Lung (tissue), 12 donors: ENCODE data around the gene COX6A2. TPM values are rescaled to one million over a fixed set of nuclear protein-coding genes. Genes with fewer than 3 reads are reported as not detected.

Experiments
- ATAC-seq: fragments of 200-7000 bp; cut with Tn5 transposase; one replicate; pipeline ENCODE4 v1.9.1; 2020; ENCODE audit warnings: moderate number of reproducible peaks; ENCODE audit not compliant: insufficient read depth, low FRiP score
- DNase-seq, 3 donors: peaks; one replicate each; pipeline ENCODE4 v3.0.0-alpha.2; 2013 to 2017
- H3K27ac ChIP-seq, 2 donors: one replicate each; pipeline ENCODE4 v1.5.1; 2013; ENCODE audit warnings: mild to moderate bottlenecking in 2 of 2, moderate library complexity in 2 of 2, control low read depth in 1 of 2, inconsistent platforms in 1 of 2, low read depth in 1 of 2, low read length in 1 of 2
- H3K27me3 ChIP-seq, 3 donors: one replicate each; pipeline ENCODE4 v1.5.1; 2013; ENCODE audit warnings: low read length in 2 of 3; ENCODE audit not compliant: control insufficient read depth in 3 of 3, insufficient read depth in 3 of 3
- H3K36me3 ChIP-seq, 4 donors: one replicate each; pipeline ENCODE4 v1.5.1; 2013; ENCODE audit warnings: low read length in 4 of 4, mild to moderate bottlenecking in 1 of 4, moderate library complexity in 1 of 4; ENCODE audit not compliant: control insufficient read depth in 4 of 4, insufficient read depth in 4 of 4
- H3K4me1 ChIP-seq, 5 donors: one replicate each; pipeline ENCODE4 v1.5.1; 2013; ENCODE audit warnings: low read length in 5 of 5, mild to moderate bottlenecking in 2 of 5, moderate library complexity in 1 of 5; ENCODE audit not compliant: control insufficient read depth in 5 of 5, insufficient read depth in 5 of 5
- H3K4me3 ChIP-seq: one replicate; pipeline ENCODE4 v1.5.1; 2013; ENCODE audit warnings: mild to moderate bottlenecking, control low read depth, moderate library complexity
- H3K9ac ChIP-seq, 2 donors: one replicate each; pipeline ENCODE4 v1.5.1; 2013; ENCODE audit warnings: low read length in 2 of 2, control low read depth in 1 of 2; ENCODE audit not compliant: insufficient read depth in 1 of 2
- H3K9me3 ChIP-seq, 4 donors: one replicate each; pipeline ENCODE4 v1.5.1; 2013; ENCODE audit warnings: low read length in 3 of 4, mild to moderate bottlenecking in 1 of 4, moderate library complexity in 1 of 4; ENCODE audit not compliant: control insufficient read depth in 4 of 4, insufficient read depth in 3 of 4
- WGBS, 2 donors: extraction: QIAGEN DNeasy Blood & Tissue Kit; methylation state at CpG; one replicate each; pipeline ENCODE4 v1.1.7; 2013; 5-methylcytosine and 5-hydroxymethylcytosine counted together
- polyA plus RNA-seq, 2 donors: library from polyadenylated mRNA; stranded (reverse); fragments of 200-250 nt; gene quantifications; one replicate each; pipeline ENCODE4 v1.2.1, GENCODE V29; 2013
- total RNA-seq, 2 donors: library from RNA; depleted of rRNA in 1 of 2; stranded (reverse); fragments of >200 nt in 1 of 2; gene quantifications; one replicate each; pipeline ENCODE4 v1.2.1, GENCODE V29; 2014 to 2021
- TF ChIP-seq, protein P1 (sequence below): IDR thresholded peaks from 2 replicates; pipeline ENCODE4 v1.5.1; 2012; ENCODE audit warnings: mild to moderate bottlenecking; ENCODE audit errors: control extremely low read depth, extremely low read depth
- donor health status: control.
- donor health status: control.
- donor health status: Bipolar disorder and iron deficiency.
- donor health status: healthy.
- donor health status: DM: yes; HTN: yes; CAD: no.

Gene COX6A2
- total and polyA plus RNA-seq, 4 donors: not detected

DNA sequence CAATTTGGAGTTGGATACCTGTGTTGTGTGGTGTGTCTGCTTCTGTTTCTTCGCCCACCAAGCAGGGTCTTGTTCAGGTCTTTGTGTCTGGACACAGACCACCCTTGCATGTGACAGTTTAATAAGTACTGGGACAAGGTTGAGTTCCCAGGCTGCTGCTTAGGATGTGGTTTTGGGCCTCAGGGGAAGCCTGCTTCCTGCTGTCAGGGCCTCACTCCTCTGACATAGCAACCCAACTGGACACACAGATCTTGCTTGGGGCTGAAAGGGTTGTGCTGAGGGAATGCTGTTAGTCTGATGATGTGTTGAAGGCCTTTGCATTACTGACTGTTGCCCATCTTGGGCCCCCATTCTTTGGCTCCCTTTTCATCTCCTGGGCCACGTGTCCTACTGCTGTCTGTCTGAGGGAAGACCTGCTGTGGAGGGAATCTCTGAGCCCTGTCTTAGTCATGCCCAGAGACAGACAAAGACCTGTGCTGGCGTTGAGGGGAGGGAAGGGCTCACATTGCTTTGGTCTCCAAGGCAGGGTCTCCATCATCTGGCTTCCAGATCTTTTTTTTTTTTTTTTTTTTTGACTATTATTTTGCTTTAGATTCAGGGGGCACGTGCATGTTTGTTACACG lies 39.1 kb upstream of the COX6A2 start:
- H3K4me1 ChIP-seq: peaks cover 0 to 11% (median 5%) of the 10 kb centered on the region in 5 donors
- DNase-seq: no peak
- no peak overlapping the region for H3K9ac ChIP-seq
- TF ChIP-seq, protein P1, sequence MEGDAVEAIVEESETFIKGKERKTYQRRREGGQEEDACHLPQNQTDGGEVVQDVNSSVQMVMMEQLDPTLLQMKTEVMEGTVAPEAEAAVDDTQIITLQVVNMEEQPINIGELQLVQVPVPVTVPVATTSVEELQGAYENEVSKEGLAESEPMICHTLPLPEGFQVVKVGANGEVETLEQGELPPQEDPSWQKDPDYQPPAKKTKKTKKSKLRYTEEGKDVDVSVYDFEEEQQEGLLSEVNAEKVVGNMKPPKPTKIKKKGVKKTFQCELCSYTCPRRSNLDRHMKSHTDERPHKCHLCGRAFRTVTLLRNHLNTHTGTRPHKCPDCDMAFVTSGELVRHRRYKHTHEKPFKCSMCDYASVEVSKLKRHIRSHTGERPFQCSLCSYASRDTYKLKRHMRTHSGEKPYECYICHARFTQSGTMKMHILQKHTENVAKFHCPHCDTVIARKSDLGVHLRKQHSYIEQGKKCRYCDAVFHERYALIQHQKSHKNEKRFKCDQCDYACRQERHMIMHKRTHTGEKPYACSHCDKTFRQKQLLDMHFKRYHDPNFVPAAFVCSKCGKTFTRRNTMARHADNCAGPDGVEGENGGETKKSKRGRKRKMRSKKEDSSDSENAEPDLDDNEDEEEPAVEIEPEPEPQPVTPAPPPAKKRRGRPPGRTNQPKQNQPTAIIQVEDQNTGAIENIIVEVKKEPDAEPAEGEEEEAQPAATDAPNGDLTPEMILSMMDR: no peak
- peaks cover 3 to 36% (median 9%) of the 10 kb centered on the region in 4 donors for H3K36me3 ChIP-seq
- H3K9me3 ChIP-seq: no peaks in the 10 kb centered on the region
- peak overlapping the region in 1 of 2 donors; percentile 27 for H3K27ac ChIP-seq
- H3K4me3 ChIP-seq: no peak overlapping the region
- H3K27me3 ChIP-seq: no peaks in the 10 kb centered on the region
- WGBS, 2 donors: 64 to 85% methylated on average over 5 of the region's 5 CpGs
- ATAC-seq: no peak

DNA sequence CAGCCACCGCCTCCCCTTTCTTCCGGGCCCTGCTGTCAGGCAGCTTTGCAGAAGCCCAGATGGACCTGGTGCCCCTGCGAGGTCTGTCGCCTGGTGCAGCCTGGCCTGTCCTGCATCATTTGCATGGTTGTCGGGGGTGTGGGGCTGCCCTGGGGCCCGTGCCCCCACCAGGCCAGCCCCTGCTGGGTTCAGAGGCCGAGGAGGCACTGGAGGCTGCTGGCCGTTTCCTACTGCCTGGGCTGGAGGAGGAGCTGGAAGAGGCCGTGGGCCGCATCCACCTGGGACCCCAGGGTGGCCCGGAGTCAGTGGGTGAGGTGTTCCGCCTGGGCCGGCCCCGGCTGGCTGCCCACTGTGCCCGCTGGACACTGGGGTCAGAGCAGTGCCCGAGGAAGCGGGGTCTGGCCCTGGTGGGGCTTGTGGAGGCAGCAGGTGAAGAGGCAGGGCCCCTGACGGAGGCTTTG lies 38.3 kb upstream of the COX6A2 start:
- H3K9me3 ChIP-seq: no peaks in the 10 kb centered on the region
- no peak overlapping the region for H3K4me3 ChIP-seq
- no peak for DNase-seq
- ATAC-seq: no peak
- H3K27ac ChIP-seq: no peak overlapping the region
- H3K36me3 ChIP-seq: peaks cover 3 to 39% (median 9%) of the 10 kb centered on the region in 4 donors
- TF ChIP-seq, protein P1: no peak
- WGBS, 2 donors: 86 to 96% methylated on average over 18 of the region's 18 CpGs
- peaks cover 0 to 8% (median 5%) of the 10 kb centered on the region in 5 donors for H3K4me1 ChIP-seq
- H3K27me3 ChIP-seq: no peaks in the 10 kb centered on the region
- no peak overlapping the region for H3K9ac ChIP-seq

DNA sequence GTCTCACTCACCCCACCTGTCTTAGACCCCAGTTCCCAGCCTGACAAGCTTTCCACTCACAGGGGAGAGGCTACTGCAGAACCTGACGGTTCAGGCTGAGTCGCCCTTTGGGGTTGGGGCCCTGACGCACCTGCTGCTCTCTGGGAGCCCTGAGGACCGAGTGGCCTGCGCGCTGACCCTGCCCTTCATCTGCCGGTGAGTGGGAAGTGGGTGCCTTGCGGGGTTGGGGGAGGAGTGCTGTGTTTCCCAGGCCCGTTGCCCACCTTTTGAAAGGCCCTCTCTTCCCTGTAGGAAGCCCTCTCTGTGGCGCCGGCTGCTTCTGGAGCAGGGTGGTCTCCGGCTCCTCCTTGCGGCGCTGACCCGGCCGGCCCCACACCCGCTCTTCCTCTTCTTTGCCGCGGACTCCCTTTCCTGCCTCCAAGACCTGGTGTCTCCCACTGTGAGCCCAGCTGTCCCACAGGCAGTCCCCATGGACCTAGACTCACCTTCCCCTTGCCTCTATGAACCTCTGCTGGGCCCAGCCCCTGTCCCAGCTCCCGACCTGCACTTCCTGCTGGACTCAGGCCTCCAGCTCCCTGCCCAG lies 37.7 kb upstream of the COX6A2 start:
- Histone ChIP-seq H3K36me3 (peaks cover 3 to 39% (median 9%) of the 10 kb centered on the region in 4 donors), H3K9me3 (no peaks in the 10 kb centered on the region), H3K4me1 (peaks cover 0 to 2% (median 0%) of the 10 kb centered on the region in 5 donors), H3K27me3 (no peaks in the 10 kb centered on the region), H3K9ac (no peak overlapping the region), H3K27ac (no peak overlapping the region), H3K4me3 (no peak overlapping the region)
- 73 to 94% methylated on average over 20 of the region's 20 CpGs for WGBS, 2 donors
- ATAC-seq (no peak), DNase-seq (no peak)
- TF ChIP-seq, protein P1: no peak
